Osteocyte (in vitro differentiated cells): Measurements from ENCODE around the gene ST3GAL3. TPM values are rescaled to one million over a fixed set of nuclear protein-coding genes. Genes with fewer than 3 reads are reported as not detected.

Experiments used
- DNase-seq: peaks from one replicate; pipeline ENCODE4 v3.0.0; 2021; ENCODE audit warnings: mixed read lengths; ENCODE audit not compliant: unreplicated experiment; ENCODE audit errors: extremely low spot score
- H3K27ac Mint-ChIP-seq: one replicate; pipeline ENCODE4 v1.8.0; 2021; ENCODE audit warnings: mild to moderate bottlenecking, mixed read lengths; ENCODE audit not compliant: unreplicated experiment
- H3K27me3 Mint-ChIP-seq: one replicate; pipeline ENCODE4 v1.8.0; 2021; ENCODE audit warnings: mixed read lengths; ENCODE audit not compliant: unreplicated experiment
- H3K36me3 Mint-ChIP-seq: one replicate; pipeline ENCODE4 v1.8.0; 2021; ENCODE audit warnings: mixed read lengths; ENCODE audit not compliant: unreplicated experiment
- H3K4me1 Mint-ChIP-seq: one replicate; pipeline ENCODE4 v1.8.0; 2021; ENCODE audit warnings: mixed read lengths; ENCODE audit not compliant: unreplicated experiment
- H3K4me3 Mint-ChIP-seq: one replicate; pipeline ENCODE4 v1.8.0; 2021; ENCODE audit warnings: mild to moderate bottlenecking, moderate library complexity, mixed read lengths; ENCODE audit not compliant: unreplicated experiment
- H3K9me3 Mint-ChIP-seq: one replicate; pipeline ENCODE4 v1.8.0; 2021; ENCODE audit warnings: mixed read lengths; ENCODE audit not compliant: unreplicated experiment
- total RNA-seq: library from RNA; stranded (reverse); gene quantifications from 2 replicates; pipeline ENCODE4 v1.2.1, GENCODE V29; 2021
- TF ChIP-seq, protein P1 (sequence below): fragments of 200-600 bp; sonication (generic); IDR thresholded peaks from 2 replicates; pipeline ENCODE4 v1.5.0; 2021; ENCODE audit warnings: antibody characterized with exemption, mild to moderate bottlenecking, moderate library complexity

ST3GAL3 gene
- total RNA-seq, 1 donor from 2014 or later: 26.4 TPM

DNA sequence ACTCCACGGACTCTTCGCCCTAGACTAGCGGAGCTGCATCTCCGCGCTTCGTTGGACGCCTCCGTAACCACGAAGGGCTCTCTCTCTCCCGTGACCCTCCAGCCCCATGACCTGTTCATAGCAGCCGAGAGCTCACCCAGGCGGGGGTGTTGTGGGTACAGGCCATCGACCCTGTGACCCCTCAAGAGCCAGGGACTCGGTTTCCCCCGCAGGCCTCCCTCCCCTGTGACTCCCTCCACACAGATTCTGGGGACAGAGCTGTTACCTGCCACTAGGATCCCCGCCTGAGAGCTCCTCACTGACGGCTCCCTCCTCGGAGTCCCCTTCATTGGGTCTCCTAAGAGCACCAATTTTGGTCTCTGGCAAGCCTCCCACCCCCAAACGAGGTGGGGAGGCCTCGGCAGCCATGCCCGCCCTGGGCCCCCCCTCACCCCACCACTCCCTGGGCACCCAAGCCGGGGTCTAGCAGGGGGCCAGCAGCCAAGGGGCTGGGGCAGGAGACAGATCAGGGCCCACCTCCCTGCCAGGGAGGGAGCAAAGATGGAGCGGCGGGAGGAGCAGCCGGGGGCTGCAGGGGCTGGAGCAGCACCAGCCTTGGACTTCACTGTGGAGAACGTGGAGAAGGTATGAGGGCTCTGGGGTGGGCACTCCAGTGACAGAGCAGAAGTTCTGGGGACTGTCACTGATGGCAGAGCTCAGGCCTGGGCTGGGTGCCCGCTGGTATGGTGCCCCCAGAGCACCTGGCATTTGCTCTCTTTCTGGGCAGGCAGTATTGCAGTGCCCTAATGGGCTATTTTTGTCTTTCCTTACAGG is 239.9 kb downstream of the ST3GAL3 start:
- H3K4me3 Mint-ChIP-seq: peak overlapping the region; percentile 91

DNA sequence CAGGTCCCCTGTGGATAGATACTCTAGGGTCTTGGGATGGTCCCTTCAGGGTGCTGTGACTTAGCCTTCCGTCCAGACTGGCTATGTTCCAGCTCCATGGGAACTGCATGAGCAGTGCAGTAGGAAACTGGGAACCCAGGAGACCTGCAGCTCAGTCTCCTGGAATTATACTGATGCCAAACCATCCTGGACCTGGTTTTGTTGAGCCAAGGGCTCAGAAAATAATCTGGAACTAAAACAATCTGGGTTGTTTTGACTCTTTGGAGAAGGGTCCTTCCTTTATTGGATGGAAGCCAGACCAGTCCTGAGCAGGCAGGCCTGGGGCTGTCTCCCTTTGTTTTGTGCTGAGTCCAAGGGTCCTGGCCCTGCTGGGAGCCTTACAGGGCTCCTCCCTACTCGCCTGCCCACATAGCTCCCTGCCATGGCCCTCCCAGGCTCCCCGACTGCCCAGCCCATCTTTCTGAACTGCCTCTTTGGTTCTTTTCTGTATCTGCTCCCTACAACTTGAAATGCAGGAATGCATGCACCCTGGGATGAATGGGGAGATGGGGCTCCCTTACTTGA is 240.6 kb downstream of the ST3GAL3 start:
- peak overlapping the region; percentile 91 for H3K4me3 Mint-ChIP-seq
- no peaks in the 10 kb centered on the region for H3K27me3 Mint-ChIP-seq
- H3K9me3 Mint-ChIP-seq: no peaks in the 10 kb centered on the region
- no peak for DNase-seq
- peaks cover 9% of the 10 kb centered on the region for H3K36me3 Mint-ChIP-seq
- TF ChIP-seq, protein P1, sequence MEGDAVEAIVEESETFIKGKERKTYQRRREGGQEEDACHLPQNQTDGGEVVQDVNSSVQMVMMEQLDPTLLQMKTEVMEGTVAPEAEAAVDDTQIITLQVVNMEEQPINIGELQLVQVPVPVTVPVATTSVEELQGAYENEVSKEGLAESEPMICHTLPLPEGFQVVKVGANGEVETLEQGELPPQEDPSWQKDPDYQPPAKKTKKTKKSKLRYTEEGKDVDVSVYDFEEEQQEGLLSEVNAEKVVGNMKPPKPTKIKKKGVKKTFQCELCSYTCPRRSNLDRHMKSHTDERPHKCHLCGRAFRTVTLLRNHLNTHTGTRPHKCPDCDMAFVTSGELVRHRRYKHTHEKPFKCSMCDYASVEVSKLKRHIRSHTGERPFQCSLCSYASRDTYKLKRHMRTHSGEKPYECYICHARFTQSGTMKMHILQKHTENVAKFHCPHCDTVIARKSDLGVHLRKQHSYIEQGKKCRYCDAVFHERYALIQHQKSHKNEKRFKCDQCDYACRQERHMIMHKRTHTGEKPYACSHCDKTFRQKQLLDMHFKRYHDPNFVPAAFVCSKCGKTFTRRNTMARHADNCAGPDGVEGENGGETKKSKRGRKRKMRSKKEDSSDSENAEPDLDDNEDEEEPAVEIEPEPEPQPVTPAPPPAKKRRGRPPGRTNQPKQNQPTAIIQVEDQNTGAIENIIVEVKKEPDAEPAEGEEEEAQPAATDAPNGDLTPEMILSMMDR: no peak
- peaks cover 31% of the 10 kb centered on the region for H3K4me1 Mint-ChIP-seq
- H3K27ac Mint-ChIP-seq: peak overlapping the region; percentile 94

More for the DNA sequence above, 239.9 kb downstream of the ST3GAL3 start:
- TF ChIP-seq, protein P1: no peak
- Mint-ChIP-seq H3K4me1 (peaks cover 31% of the 10 kb centered on the region), H3K27me3 (no peaks in the 10 kb centered on the region), H3K36me3 (peaks cover 9% of the 10 kb centered on the region), H3K27ac (peak overlapping the region; percentile 94), H3K9me3 (no peaks in the 10 kb centered on the region)
- DNase-seq: no peak

DNA sequence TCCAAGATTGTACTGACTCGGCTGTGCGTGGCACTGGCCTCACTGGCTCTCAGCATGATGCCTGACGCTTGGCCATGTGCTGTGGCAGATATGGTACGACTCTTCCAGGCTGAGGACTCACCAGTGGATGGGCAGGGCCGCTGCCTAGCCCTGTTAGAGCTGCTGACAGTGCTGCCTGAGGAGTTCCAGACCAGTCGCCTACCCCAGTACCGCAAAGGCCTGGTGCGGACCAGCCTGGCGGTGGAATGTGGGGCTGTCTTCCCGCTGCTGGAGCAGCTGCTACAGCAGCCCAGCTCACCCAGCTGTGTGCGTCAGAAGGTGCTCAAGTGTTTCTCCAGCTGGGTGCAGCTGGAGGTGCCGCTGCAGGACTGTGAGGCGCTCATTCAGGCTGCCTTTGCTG is 242.3 kb downstream of the ST3GAL3 start:
- no peaks in the 10 kb centered on the region for H3K9me3 Mint-ChIP-seq
- H3K27ac Mint-ChIP-seq: no peak overlapping the region
- TF ChIP-seq, protein P1: no peak
- no peaks in the 10 kb centered on the region for H3K27me3 Mint-ChIP-seq
- DNase-seq: no peak
- no peak overlapping the region for H3K4me3 Mint-ChIP-seq
- peaks cover 31% of the 10 kb centered on the region for H3K4me1 Mint-ChIP-seq
- H3K36me3 Mint-ChIP-seq: peaks cover 9% of the 10 kb centered on the region

DNA sequence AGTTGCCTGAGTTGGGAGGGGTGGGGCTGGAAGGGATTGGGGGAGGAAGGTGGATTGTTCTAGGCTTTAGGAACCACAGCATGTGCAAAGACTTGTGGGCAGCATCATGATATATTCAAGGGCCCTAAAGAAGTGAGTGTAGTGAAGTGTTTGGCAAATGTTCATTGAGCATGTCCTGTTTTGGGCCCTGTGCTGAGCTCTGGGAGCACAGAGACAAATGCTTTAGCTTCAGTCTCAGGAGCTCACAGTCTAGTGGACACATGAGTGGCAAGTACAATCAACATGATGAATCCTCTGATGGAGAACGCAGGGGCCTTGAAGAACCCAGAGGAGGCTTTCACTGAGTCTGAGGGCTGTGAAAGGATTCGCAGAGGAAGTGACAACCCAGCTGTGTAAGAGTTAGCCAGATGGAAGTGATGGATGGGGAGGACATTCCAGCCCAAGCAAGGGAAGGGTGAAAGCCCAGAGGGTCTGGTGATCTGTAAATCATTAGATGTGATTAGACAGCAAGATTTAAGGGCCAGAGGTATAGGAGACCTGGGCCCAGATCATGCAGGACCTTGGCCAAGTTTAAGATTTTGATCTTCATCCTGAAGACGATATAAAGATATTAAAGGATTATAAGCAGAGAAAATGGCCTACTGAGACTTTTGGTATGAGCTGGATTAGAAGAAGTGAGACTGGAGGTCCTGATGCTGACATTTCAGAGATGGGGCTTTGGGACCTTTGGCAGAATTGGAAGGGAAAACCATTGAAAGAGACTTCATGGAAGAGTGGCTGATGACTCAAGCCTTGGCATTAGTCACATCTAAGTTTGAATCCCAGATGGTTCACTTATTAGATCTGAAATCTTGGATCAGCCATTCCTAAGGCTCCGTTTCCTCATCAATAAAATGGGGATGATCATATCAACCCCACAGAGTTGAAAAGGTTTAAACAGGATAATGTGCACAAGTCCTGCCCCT is 244.0 kb downstream of the ST3GAL3 start:
- DNase-seq: no peak
- Mint-ChIP-seq H3K27me3 (no peaks in the 10 kb centered on the region), H3K27ac (no peak overlapping the region), H3K9me3 (no peaks in the 10 kb centered on the region), H3K4me1 (peaks cover 18% of the 10 kb centered on the region), H3K36me3 (peaks cover 9% of the 10 kb centered on the region), H3K4me3 (no peak overlapping the region)
- TF ChIP-seq, protein P1: no peak
